Breast epithelium (tissue), 3 donors: ENCODE results near the gene PNKD.

Experiments
- POLR2A ChIP-seq: fragments of 450-650 bp; IDR thresholded peaks from one replicate; pipeline ENCODE4 v1.6.1; 2016; ENCODE audit warnings: antibody characterized with exemption, mild to moderate bottlenecking, moderate library complexity
- POLR2AphosphoS5 ChIP-seq, 3 donors: sonication (generic); formaldehyde crosslinking; IDR thresholded peaks; one replicate each; pipeline ENCODE4 v1.6.1; 2017; ENCODE audit warnings: antibody characterized with exemption in 3 of 3
- TF ChIP-seq, protein P1 (sequence below), 3 donors: fragments of 450-650 bp; IDR thresholded peaks; one replicate each; pipeline ENCODE4 v1.5.1; 2016 to 2017; ENCODE audit warnings: antibody characterized with exemption in 3 of 3, mild to moderate bottlenecking in 3 of 3, moderate library complexity in 3 of 3

DNA sequence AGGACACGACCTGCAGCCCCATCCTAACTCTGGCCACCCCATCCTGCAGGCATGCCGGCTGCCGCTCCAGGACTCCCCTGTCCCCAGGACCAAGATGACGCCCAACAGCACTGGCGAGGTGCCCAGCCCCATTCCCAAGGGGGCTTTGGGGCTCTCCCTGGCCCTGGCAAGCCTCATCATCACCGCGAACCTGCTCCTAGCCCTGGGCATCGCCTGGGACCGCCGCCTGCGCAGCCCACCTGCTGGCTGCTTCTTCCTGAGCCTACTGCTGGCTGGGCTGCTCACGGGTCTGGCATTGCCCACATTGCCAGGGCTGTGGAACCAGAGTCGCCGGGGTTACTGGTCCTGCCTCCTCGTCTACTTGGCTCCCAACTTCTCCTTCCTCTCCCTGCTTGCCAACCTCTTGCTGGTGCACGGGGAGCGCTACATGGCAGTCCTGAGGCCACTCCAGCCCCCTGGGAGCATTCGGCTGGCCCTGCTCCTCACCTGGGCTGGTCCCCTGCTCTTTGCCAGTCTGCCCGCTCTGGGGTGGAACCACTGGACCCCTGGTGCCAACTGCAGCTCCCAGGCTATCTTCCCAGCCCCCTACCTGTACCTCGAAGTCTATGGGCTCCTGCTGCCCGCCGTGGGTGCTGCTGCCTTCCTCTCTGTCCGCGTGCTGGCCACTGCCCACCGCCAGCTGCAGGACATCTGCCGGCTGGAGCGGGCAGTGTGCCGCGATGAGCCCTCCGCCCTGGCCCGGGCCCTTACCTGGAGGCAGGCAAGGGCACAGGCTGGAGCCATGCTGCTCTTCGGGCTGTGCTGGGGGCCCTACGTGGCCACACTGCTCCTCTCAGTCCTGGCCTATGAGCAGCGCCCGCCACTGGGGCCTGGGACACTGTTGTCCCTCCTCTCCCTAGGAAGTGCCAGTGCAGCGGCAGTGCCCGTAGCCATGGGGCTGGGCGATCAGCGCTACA, 7.4 kb upstream of the PNKD start:
- TF ChIP-seq, protein P1, sequence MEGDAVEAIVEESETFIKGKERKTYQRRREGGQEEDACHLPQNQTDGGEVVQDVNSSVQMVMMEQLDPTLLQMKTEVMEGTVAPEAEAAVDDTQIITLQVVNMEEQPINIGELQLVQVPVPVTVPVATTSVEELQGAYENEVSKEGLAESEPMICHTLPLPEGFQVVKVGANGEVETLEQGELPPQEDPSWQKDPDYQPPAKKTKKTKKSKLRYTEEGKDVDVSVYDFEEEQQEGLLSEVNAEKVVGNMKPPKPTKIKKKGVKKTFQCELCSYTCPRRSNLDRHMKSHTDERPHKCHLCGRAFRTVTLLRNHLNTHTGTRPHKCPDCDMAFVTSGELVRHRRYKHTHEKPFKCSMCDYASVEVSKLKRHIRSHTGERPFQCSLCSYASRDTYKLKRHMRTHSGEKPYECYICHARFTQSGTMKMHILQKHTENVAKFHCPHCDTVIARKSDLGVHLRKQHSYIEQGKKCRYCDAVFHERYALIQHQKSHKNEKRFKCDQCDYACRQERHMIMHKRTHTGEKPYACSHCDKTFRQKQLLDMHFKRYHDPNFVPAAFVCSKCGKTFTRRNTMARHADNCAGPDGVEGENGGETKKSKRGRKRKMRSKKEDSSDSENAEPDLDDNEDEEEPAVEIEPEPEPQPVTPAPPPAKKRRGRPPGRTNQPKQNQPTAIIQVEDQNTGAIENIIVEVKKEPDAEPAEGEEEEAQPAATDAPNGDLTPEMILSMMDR (IDR thresholded peaks at IDR 0.05) = no peak
- TF ChIP-seq POLR2AphosphoS5 (IDR thresholded peaks at IDR 0.05) = no peak
- TF ChIP-seq POLR2A = no peak
